CD4-positive, alpha-beta T cell treated with Interferon alpha-2 for 1 hour (primary cell): ENCODE measurements around the gene MRPL14.
A peak's percentile ranks its signal among the peaks of the same experiment; 100 is the strongest.

Source experiments
- DNase-seq, 2 donors: peaks; one replicate each; pipeline ENCODE4 v3.0.0-alpha.2; 2020 to 2022

Gene MRPL14

GRCh38 chr6:44078219-44078826, 48.9 kb downstream of the MRPL14 start:
- DNase-seq: no peak

- DNase-seq: no peak
Observed at GRCh38 chr6:44077214-44077946, 49.9 kb downstream of the MRPL14 start.

GRCh38 chr6:44076356-44077213, 50.7 kb downstream of the MRPL14 start:
- DNase-seq: no peak

GRCh38 chr6:44075647-44076355, 51.5 kb downstream of the MRPL14 start:
- DNase-seq: no peak

GRCh38 chr6:44074813-44075646, 52.2 kb downstream of the MRPL14 start:
- DNase-seq: no peak

DNA sequence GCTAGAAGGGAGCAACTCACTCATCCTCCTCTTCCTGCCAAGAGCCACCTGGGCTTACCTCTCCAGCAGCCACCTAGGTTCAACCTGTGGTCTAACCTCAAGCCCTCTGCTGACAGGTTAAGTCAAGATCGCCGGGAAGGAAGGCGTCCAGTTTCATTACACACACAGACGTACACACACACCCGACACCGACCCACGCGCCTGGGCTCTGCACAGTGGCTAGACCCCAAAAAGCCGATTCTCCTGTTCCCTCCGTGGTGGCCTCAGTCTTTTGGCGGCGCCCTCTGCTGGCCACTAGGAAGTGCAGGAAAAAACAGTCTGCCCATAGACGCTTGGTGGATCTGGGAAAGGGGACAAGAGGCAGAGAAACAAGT, 52.8 kb downstream of the MRPL14 start:
- DNase-seq: peak; percentile 63 to 70

- DNase-seq: no peak
Observed at GRCh38 chr6:44073612-44074438, 53.4 kb downstream of the MRPL14 start.

DNA sequence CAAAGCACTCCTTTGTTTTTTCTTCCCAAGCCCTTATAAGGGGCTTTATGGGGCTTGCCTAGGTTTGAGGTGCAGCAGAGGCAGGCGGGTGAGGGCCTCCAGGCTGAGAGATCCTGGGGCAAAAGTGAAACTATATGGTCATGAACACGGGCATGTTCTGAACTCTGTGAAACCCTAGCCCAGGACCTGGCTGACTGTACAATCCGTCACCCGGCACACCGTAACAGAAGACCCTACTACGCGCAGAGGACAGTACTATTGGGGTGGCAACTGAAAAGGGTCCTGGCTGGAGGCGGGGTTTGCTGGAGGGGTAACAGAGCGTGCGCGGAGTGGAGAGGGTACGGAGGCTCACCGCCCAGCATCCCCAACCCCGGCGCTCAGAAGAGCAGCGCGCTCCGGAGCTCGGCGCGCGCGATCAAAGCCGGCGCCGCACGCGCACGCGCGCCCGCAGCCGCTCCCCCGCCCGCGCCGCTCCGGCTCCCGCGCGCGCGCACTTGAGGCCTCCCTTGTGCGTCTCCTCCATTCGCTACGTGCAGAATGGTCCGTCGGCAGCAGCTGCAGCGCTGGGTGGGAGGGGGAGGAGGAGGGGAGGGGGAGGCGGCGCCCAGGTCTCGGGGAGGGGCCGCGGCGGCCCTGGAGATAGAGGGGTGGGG, 54.2 kb downstream of the MRPL14 start:
- DNase-seq: peak; percentile 73 to 80

GRCh38 chr6:44072452-44072958, 54.7 kb downstream of the MRPL14 start:
- no peak for DNase-seq

GRCh38 chr6:44071670-44072451, 55.4 kb downstream of the MRPL14 start:
- DNase-seq: no peak

GRCh38 chr6:44068607-44069296, 58.5 kb downstream of the MRPL14 start:
- no peak for DNase-seq

GRCh38 chr6:44067173-44068139, 59.8 kb downstream of the MRPL14 start:
- DNase-seq: no peak

DNA sequence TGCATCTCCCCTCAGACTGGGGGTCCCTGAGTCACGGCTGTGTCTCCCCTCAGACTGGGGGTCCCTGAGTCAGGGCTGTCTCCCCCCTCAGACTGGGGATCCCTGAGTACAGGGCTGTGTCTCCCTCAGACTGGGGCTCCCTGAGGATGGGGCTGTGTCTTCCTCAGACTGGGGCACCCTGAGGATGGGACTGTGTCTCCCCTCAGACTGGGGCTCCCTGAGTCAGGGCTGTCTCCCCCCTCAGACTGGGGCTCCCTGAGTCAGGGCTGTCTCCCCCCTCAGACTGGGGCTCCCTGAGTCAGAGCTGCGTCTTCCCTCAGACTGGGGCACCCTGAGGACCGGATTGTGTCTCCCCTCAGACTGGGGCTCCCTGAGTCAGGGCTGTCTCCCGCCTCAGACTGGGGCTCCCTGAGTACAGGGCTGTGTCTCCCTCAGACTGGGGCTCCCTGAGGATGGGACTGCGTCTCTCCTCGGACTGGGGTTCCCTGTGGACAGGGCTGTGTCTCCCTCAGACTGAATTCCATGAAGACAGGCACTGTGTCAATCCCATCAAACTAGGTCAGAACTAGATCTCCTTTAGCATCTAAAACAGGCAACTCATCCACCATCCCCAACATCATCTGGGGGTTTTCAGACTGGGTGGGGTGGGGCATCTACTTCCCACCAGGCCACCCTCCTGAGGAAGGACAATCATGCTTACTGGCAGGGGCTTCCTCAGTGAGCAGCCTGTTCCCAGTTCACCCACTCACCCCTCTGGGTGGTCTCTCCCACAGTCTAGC, 60.7 kb downstream of the MRPL14 start:
- no peak for DNase-seq

DNA sequence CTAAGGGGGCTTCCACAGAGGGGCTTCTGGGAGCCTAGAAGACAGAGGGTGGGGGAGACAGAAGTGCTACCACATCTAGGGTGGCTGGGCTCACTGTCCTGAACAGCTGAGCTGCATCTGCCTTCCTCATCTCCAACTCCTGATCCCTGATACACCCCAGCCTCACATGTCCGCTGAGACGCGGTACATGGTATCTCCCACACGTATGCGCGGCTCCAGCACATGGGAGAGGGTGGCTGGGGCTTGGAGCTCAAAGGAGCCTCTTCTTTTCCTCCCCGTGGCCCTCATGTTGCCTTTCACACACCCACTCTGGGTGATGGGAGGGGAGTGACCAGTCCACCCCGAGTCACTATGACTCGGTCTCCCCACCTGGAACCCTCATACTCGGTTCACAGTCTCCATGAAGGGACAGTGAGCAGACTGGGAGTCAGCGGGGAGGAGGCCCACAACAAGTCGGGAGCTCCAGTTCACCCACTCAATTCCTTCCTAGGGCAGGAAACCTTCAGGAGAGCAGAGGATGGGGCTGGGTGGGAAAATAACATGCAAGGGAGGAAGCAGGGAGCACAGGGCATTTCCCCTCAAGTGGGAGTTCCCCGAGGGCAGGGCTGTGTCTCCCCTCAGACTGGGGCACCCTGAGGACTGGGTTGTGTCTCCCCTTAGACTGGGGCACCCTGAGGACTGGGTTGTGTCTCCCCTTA, 61.7 kb downstream of the MRPL14 start:
- DNase-seq: no peak

DNA sequence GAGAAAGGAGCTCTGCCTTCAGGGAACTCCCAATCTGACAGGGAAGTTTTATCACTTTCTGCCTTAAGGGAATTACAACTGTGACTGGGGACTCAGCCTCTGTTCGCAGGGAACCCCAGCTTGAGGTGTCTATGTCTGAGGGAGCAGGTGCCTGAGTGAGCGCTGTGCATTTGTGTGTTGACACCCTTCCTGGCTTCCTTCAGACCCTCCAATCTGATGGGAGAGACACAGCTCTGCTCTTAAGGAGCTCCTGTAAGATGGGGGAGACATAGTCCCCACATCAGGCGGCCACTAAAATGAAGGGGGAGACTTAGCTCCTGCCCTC, 62.3 kb downstream of the MRPL14 start:
- no peak for DNase-seq
